ENCODE measurements around the gene CLASRP. TPM values are rescaled to one million over a fixed set of nuclear protein-coding genes. Genes with fewer than 3 reads are reported as not detected.
A peak's percentile ranks its signal among the peaks of the same experiment; 100 is the strongest.

CLASRP gene
- total RNA-seq, 2 donors from 2014 or later: 53.5 to 82.6 TPM

- H3K9me3 ChIP-seq: no peaks in the 10 kb centered on the region
- H3K36me3 ChIP-seq: no peaks in the 10 kb centered on the region
- H3K27me3 ChIP-seq: no peaks in the 10 kb centered on the region
- TF ChIP-seq CTCF (IDR thresholded peaks at IDR 0.05): no peak
- intact Hi-C loops (cut with DNase I): no loop called here
- H3K27ac ChIP-seq: peak overlapping the region; percentile 85
- no peak overlapping the region for H3K4me3 ChIP-seq
- H3K4me1 ChIP-seq: peaks cover 7% of the 10 kb centered on the region
- peak; percentile 67 for DNase-seq
- peak overlapping the region in 1 of 2 donors; percentile 68 for H3K9ac ChIP-seq (ENCODE audit: low read depth in 2 of 2, low read length in 2 of 2)
These were observed 33.1 kb upstream of the CLASRP start for GRCh38 chr19:45005787-45006186.

- no peak for TF ChIP-seq CTCF (IDR thresholded peaks at IDR 0.05)
- H3K27ac ChIP-seq: peak overlapping the region; percentile 68
- H3K4me1 ChIP-seq: no peaks in the 10 kb centered on the region
- H3K27me3 ChIP-seq: no peaks in the 10 kb centered on the region
- peak overlapping the region in 1 of 2 donors; percentile 74 for H3K9ac ChIP-seq (ENCODE audit: low read depth in 2 of 2, low read length in 2 of 2)
- intact Hi-C loops (cut with DNase I): no loop called here
- no peaks in the 10 kb centered on the region for H3K9me3 ChIP-seq
- peak overlapping the region; percentile 10 for H3K4me3 ChIP-seq
- H3K36me3 ChIP-seq: no peaks in the 10 kb centered on the region
- DNase-seq: peak; percentile 88
These were observed 30.3 kb upstream of the CLASRP start for GRCh38 chr19:45008552-45008951.

GRCh38 chr19:45009625-45010255 lies 29.1 kb upstream of the CLASRP start:
- H3K9ac ChIP-seq (ENCODE audit: low read depth in 2 of 2, low read length in 2 of 2): no peak overlapping the region
- H3K27me3 ChIP-seq: no peaks in the 10 kb centered on the region
- H3K36me3 ChIP-seq: no peaks in the 10 kb centered on the region
- H3K27ac ChIP-seq: no peak overlapping the region
- DNase-seq: no peak
- H3K4me3 ChIP-seq: no peak overlapping the region
- H3K9me3 ChIP-seq: no peaks in the 10 kb centered on the region
- TF ChIP-seq CTCF (IDR thresholded peaks at IDR 0.05): no peak
- H3K4me1 ChIP-seq: no peaks in the 10 kb centered on the region
- intact Hi-C loops (cut with DNase I): no loop called here

GRCh38 chr19:45010306-45010705 lies 28.5 kb upstream of the CLASRP start:
- Histone ChIP-seq H3K27me3 (no peaks in the 10 kb centered on the region), H3K4me3 (no peak overlapping the region), H3K9me3 (no peaks in the 10 kb centered on the region), H3K36me3 (no peaks in the 10 kb centered on the region), H3K9ac (ENCODE audit: low read depth in 2 of 2, low read length in 2 of 2) (no peak overlapping the region), H3K27ac (no peak overlapping the region), H3K4me1 (no peaks in the 10 kb centered on the region)
- TF ChIP-seq CTCF (IDR thresholded peaks at IDR 0.05): no peak
- DNase-seq: no peak
- intact Hi-C loops (cut with DNase I): no loop called here

GRCh38 chr19:45011959-45012358 lies 26.9 kb upstream of the CLASRP start:
- H3K27ac ChIP-seq: no peak overlapping the region
- H3K4me1 ChIP-seq: no peaks in the 10 kb centered on the region
- H3K27me3 ChIP-seq: no peaks in the 10 kb centered on the region
- TF ChIP-seq CTCF (IDR thresholded peaks at IDR 0.05): no peak
- H3K4me3 ChIP-seq: no peak overlapping the region
- no peaks in the 10 kb centered on the region for H3K36me3 ChIP-seq
- intact Hi-C loops (cut with DNase I): no loop called here
- H3K9me3 ChIP-seq: no peaks in the 10 kb centered on the region
- no peak for DNase-seq
- no peak overlapping the region for H3K9ac ChIP-seq (ENCODE audit: low read depth in 2 of 2, low read length in 2 of 2)
